ENCODE data around the gene IL2RA.
"Not testable (repeated sequence)": the region's sequence is repeated elsewhere in the genome, so short reads cannot be mapped to it uniquely, and the experiment has no call there.

Gene IL2RA

DNA sequence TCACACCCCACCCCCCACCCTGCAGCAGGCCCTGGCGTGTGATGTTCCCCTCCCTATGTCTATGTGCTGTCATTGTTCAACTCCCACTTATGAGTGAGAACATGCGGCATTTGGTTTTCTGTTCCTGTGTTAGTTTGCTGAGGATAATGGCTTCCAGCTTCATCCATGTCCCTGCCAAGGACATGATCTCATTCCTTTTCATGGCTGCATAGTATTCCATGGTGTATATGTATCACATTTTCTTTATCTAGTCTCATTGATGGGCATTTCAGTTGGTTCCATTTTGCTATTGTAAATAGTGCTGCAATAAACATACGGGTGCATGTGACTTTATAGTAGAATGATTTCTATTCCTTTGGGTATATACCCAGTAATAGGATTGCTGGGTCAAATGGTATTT is 2.6 kb upstream of the IL2RA start:
- ATAC-seq (replicated peaks; ENCODE audit: extremely low read depth, poor library complexity, severe bottlenecking); H3K27me3 Mint-ChIP-seq; H3K4me3 Mint-ChIP-seq; H3K36me3 Mint-ChIP-seq (ENCODE audit: insufficient read depth); H3K9me3 Mint-ChIP-seq; DNase-seq (ENCODE audit: low spot score in 2 of 2); H3K27ac Mint-ChIP-seq (ENCODE audit: low read depth): not testable (repeated sequence)
- peaks cover 28% of the 10 kb centered on the region for H3K4me1 Mint-ChIP-seq

GRCh38 chr10:6064119-6064518 is 2.0 kb upstream of the IL2RA start:
- Mint-ChIP-seq H3K36me3 (ENCODE audit: insufficient read depth) (peaks cover 4% of the 10 kb centered on the region), H3K27ac (ENCODE audit: low read depth) (no peak overlapping the region), H3K4me3 (no peak overlapping the region), H3K9me3 (no peaks in the 10 kb centered on the region), H3K27me3 (no peaks in the 10 kb centered on the region), H3K4me1 (peaks cover 34% of the 10 kb centered on the region)
- ATAC-seq (replicated peaks; ENCODE audit: extremely low read depth, poor library complexity, severe bottlenecking) (no peak), DNase-seq (ENCODE audit: low spot score in 2 of 2) (no peak)

- H3K9me3 Mint-ChIP-seq, result no peaks in the 10 kb centered on the region
- peaks cover 6% of the 10 kb centered on the region for H3K36me3 Mint-ChIP-seq (ENCODE audit: insufficient read depth)
- H3K27ac Mint-ChIP-seq (ENCODE audit: low read depth), result no peak overlapping the region
- H3K4me1 Mint-ChIP-seq, result peaks cover 34% of the 10 kb centered on the region
- peak overlapping the region; percentile 85 for H3K4me3 Mint-ChIP-seq
- ATAC-seq (replicated peaks; ENCODE audit: extremely low read depth, poor library complexity, severe bottlenecking), result no peak
- no peaks in the 10 kb centered on the region for H3K27me3 Mint-ChIP-seq
- DNase-seq (ENCODE audit: low spot score in 2 of 2), result no peak
Measured at GRCh38 chr10:6061056-6061455, 1.1 kb downstream of the IL2RA start.

DNA sequence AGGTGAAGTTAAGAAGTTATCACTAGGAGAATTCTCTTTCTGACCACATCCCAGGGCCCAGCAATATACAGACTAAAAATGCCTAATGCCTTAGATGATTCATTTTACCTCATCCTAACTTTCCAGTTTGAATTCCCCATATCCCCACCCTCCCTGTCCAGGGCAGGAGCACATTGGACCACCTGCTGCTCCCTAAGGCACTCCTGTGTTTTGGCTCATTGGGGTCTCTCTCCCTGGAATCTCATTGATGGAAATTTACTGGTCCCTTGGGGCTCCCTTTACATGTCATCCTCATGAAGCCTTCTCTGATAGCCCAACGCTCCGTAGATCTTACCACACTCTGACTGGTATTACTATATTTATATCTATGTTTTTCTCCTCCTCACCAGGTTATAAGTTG is 2.7 kb downstream of the IL2RA start:
- Mint-ChIP-seq H3K4me3 (peak overlapping the region; percentile 36), H3K4me1 (peaks cover 37% of the 10 kb centered on the region)

DNA sequence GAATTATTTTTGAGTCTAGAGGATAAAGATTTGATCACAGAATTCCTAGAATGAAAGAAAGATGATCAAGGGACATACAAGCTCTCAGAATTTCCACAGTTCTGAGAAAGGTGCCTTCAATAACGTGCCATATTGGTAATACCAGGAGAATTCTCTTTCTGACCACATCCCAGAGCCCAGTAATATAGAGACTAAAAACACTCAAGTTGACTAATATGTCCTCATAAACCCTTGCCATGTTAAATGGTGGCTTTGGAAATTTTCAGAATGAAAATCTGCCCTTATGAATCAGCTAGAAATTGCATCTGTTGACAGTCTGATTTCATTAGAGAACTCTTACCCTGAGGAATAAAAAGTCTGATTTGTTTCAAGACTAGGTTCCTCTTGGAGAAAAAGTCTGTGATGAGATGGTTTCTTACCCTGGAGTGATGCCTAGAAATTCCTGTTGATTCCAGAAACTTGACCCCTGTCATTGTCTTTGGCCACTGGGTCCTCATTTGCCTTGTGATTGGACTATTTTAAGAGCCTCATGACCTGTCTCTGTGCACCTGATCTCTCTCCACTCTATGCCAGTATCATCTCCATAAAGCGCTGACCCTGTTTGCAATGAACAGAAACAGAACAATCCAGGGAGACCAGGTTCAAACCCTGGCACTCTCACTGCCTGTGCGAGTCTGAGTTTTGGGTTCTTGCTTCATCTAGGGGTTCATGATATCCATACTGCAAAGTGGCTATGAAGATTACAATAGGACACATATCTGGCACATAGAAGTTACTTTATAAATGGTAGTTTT is 3.3 kb downstream of the IL2RA start:
- DNase-seq (ENCODE audit: low spot score in 2 of 2), result no peak
- Mint-ChIP-seq H3K4me1 (peaks cover 43% of the 10 kb centered on the region), H3K27me3 (no peaks in the 10 kb centered on the region), H3K9me3 (no peaks in the 10 kb centered on the region), H3K4me3 (no peak overlapping the region), H3K36me3 (ENCODE audit: insufficient read depth) (peaks cover 6% of the 10 kb centered on the region), H3K27ac (ENCODE audit: low read depth) (no peak overlapping the region)
- no peak for ATAC-seq (replicated peaks; ENCODE audit: extremely low read depth, poor library complexity, severe bottlenecking)

More for the DNA sequence above, 2.7 kb downstream of the IL2RA start:
- Mint-ChIP-seq H3K27ac (ENCODE audit: low read depth) (no peak overlapping the region), H3K36me3 (ENCODE audit: insufficient read depth) (peaks cover 6% of the 10 kb centered on the region), H3K27me3 (no peaks in the 10 kb centered on the region), H3K9me3 (no peaks in the 10 kb centered on the region)
- DNase-seq (ENCODE audit: low spot score in 2 of 2) (no peak), ATAC-seq (replicated peaks; ENCODE audit: extremely low read depth, poor library complexity, severe bottlenecking) (no peak)

DNA sequence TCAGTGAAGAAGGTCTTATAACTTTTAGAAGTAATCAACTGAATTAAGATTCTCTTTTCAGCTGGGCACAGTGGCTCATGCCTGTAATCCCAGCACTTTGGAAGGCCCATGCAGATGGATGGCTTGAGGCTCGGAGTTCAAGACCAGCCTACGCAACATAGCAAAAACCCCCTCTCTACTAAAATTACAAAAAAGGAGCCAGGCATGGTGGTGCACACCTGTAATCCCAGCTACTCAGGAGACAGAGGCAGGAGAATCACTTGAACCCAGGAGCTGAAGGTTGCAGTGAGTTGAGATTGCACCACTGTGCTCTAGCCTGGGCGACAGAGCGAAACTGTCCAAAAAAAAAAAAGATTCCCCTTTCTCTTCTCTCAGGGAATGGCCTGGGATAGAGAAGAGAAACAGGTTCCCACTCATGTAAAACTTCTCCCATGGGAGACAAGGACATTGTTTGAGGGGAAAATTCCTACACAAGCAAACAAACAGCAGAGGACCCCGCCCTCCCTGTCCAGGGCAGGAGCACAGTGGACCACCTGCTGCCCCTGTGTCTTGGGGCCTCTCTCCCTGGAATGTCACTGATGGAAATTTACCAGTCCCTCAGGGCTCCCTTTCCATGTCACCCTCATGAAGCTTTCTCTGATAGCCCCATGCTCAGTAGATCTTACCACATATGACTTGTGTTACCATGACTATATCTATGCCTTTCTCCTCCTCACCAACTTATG is 5.6 kb downstream of the IL2RA start:
- Mint-ChIP-seq H3K36me3 (ENCODE audit: insufficient read depth) (peaks cover 7% of the 10 kb centered on the region), H3K4me3 (no peak overlapping the region), H3K27ac (ENCODE audit: low read depth) (no peak overlapping the region), H3K27me3 (no peaks in the 10 kb centered on the region), H3K9me3 (no peaks in the 10 kb centered on the region), H3K4me1 (peaks cover 54% of the 10 kb centered on the region)
- ATAC-seq (replicated peaks; ENCODE audit: extremely low read depth, poor library complexity, severe bottlenecking), result no peak
- DNase-seq (ENCODE audit: low spot score in 2 of 2), result no peak

DNA sequence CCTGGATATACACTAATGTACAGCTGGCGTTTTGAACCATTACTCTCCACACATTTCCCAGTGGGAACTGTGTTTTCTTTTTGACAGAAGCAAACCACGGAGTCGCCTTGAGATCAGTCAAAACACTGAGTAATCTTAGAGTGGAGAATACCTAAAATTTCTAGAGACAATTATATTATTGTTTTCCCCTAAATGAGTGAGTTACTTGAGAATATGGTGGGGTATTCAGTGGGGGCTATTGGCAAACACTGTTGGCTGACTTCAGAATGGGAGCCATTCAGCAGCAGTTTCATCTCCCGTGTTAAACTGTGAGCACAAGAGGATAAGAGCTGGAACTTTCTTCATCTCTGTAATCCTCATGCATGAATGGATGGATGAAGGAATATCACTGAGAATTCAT is 6.2 kb downstream of the IL2RA start:
- Mint-ChIP-seq H3K4me1 (peaks cover 56% of the 10 kb centered on the region), H3K36me3 (ENCODE audit: insufficient read depth) (peaks cover 12% of the 10 kb centered on the region), H3K9me3 (no peaks in the 10 kb centered on the region), H3K27me3 (no peaks in the 10 kb centered on the region), H3K27ac (ENCODE audit: low read depth) (no peak overlapping the region), H3K4me3 (no peak overlapping the region)
- ATAC-seq (replicated peaks; ENCODE audit: extremely low read depth, poor library complexity, severe bottlenecking), result no peak
- no peak for DNase-seq (ENCODE audit: low spot score in 2 of 2)

- peak in 1 of 2 donors; percentile 1 for DNase-seq (ENCODE audit: low spot score in 2 of 2)
- no peak for ATAC-seq (replicated peaks; ENCODE audit: extremely low read depth, poor library complexity, severe bottlenecking)
- H3K9me3 Mint-ChIP-seq, result no peaks in the 10 kb centered on the region
- H3K27ac Mint-ChIP-seq (ENCODE audit: low read depth), result no peak overlapping the region
- H3K36me3 Mint-ChIP-seq (ENCODE audit: insufficient read depth), result peaks cover 17% of the 10 kb centered on the region
- peaks cover 60% of the 10 kb centered on the region for H3K4me1 Mint-ChIP-seq
- no peaks in the 10 kb centered on the region for H3K27me3 Mint-ChIP-seq
- peak overlapping the region; percentile 29 for H3K4me3 Mint-ChIP-seq
Measured at GRCh38 chr10:6054884-6055283, 7.3 kb downstream of the IL2RA start.

DNA sequence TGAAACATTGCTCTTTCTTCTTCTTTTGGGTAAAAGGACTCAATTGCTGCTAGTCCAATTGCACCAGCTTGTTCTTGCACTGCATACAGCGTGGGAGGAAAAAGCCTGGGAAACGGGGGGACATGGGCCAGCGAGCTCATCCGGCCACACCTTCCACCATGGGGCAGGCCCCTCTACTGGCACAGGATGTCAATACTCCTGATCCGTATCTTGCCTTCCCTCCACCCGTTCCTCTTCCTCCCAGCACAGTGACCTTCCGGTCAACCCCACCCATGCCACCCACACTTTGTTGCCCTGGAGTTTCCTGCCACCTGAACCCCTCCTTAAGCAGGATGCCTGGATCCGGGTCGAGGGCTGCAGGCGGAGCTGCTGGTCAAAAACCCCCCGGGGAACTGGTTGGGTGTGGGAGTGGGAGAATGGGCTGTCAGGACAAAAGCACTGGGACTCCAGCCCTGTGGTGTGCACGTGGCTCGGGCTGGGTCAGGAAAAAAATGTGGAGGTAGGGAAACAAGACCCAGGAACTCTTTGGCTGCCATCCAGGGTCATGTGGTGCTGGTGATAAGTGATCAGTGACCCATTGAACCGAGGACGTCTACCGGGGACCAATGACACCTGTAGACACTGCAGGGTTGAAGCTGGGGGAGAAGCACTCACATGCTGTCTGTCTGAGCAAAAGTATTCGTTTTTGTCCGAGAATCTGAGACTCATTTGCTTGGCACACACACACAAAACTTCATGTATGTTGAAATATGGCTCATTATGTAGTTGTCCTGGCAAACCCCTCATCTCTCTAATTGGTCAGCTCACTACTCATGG is 8.1 kb downstream of the IL2RA start:
- ATAC-seq (replicated peaks; ENCODE audit: extremely low read depth, poor library complexity, severe bottlenecking), result no peak
- peak in 1 of 2 donors; percentile 8 for DNase-seq (ENCODE audit: low spot score in 2 of 2)
- H3K4me3 Mint-ChIP-seq, result peak overlapping the region; percentile 29
- peaks cover 58% of the 10 kb centered on the region for H3K4me1 Mint-ChIP-seq
- peak overlapping the region; percentile 96 for H3K27ac Mint-ChIP-seq (ENCODE audit: low read depth)
- H3K36me3 Mint-ChIP-seq (ENCODE audit: insufficient read depth), result peaks cover 17% of the 10 kb centered on the region
- no peaks in the 10 kb centered on the region for H3K9me3 Mint-ChIP-seq
- no peaks in the 10 kb centered on the region for H3K27me3 Mint-ChIP-seq

GRCh38 chr10:6053303-6053702 is 8.9 kb downstream of the IL2RA start:
- H3K36me3 Mint-ChIP-seq (ENCODE audit: insufficient read depth), result peaks cover 17% of the 10 kb centered on the region
- peak overlapping the region; percentile 96 for H3K27ac Mint-ChIP-seq (ENCODE audit: low read depth)
- ATAC-seq (replicated peaks; ENCODE audit: extremely low read depth, poor library complexity, severe bottlenecking) (no peak), DNase-seq (ENCODE audit: low spot score in 2 of 2) (no peak)
- no peaks in the 10 kb centered on the region for H3K9me3 Mint-ChIP-seq
- peak overlapping the region; percentile 82 for H3K4me3 Mint-ChIP-seq
- peaks cover 58% of the 10 kb centered on the region for H3K4me1 Mint-ChIP-seq
- no peaks in the 10 kb centered on the region for H3K27me3 Mint-ChIP-seq

- peak; percentile 37 for ATAC-seq (replicated peaks; ENCODE audit: extremely low read depth, poor library complexity, severe bottlenecking)
- peak overlapping the region; percentile 96 for H3K27ac Mint-ChIP-seq (ENCODE audit: low read depth)
- no peaks in the 10 kb centered on the region for H3K9me3 Mint-ChIP-seq
- H3K4me3 Mint-ChIP-seq, result peak overlapping the region; percentile 82
- H3K4me1 Mint-ChIP-seq, result peaks cover 58% of the 10 kb centered on the region
- H3K36me3 Mint-ChIP-seq (ENCODE audit: insufficient read depth), result peaks cover 16% of the 10 kb centered on the region
- no peaks in the 10 kb centered on the region for H3K27me3 Mint-ChIP-seq
- peak; percentile 51 to 65 for DNase-seq (ENCODE audit: low spot score in 2 of 2)
Measured at GRCh38 chr10:6052247-6053221, 9.6 kb downstream of the IL2RA start.
